HG02623 (cell line): ENCODE results near the gene SRRM3.
"Not testable (repeated sequence)": the region's sequence is repeated elsewhere in the genome, so short reads cannot be mapped to it uniquely, and the experiment has no call there.

Source experiments
- ATAC-seq: cut with Tn5 transposase; IDR thresholded peaks from one replicate; pipeline ENCODE4 v1.9.1; 2021; ENCODE audit warnings: moderate library complexity; ENCODE audit not compliant: unreplicated experiment

The SRRM3 gene

GRCh38 chr7:76335417-76335816, 133.7 kb downstream of the SRRM3 start:
- ATAC-seq = not testable (repeated sequence)

DNA sequence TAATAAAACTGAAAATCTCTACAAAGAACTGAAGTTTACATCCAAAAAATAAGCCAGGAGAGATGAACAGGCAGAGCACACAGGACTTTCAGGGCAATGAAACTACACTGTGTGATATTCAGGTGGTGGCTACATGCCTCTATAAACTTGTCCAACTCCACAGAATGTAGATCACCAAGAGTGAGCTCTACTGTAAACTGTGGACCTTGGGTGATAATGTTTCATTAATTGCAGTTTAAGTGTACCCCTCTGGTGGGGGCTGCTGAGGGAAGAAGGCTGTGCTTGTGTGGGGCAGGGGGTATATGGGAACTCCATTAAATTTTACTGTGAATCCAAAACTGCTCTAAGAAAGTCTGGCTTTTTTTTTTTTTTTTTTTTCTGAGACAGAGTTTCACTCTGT, 134.4 kb downstream of the SRRM3 start:
- ATAC-seq = no peak
